OCI-LY1 (cell line): Measurements from ENCODE around the gene CDK9.

ENCODE experiments used
- H2AFZ ChIP-seq: fragments of 200-600 bp; sonication (generic), shearing (Covaris generic); 2 replicates; pipeline ENCODE4 v1.6.0; 2014; ENCODE audit warnings: antibody characterized with exemption, mild to moderate bottlenecking, low read length
- H3F3A ChIP-seq: fragments of 200-600 bp; sonication (generic), shearing (Covaris generic); 2 replicates; pipeline ENCODE4 v1.6.0; 2014; ENCODE audit warnings: mild to moderate bottlenecking, antibody characterized with exemption, low read length, moderate library complexity; ENCODE audit not compliant: insufficient read depth
- H3K27ac ChIP-seq: fragments of 200-600 bp; sonication (generic); 2 replicates; pipeline ENCODE4 v1.5.1; 2014; ENCODE audit warnings: low read length, mixed run types, mild to moderate bottlenecking, low read depth; ENCODE audit not compliant: poor library complexity, severe bottlenecking
- H3K27me3 ChIP-seq: fragments of 200-600 bp; sonication (generic); 2 replicates; pipeline ENCODE4 v1.6.0; 2014; ENCODE audit warnings: antibody characterized with exemption, mild to moderate bottlenecking, low read length, moderate library complexity; ENCODE audit not compliant: insufficient read depth
- H3K36me3 ChIP-seq: fragments of 200-600 bp; sonication (generic); 2 replicates; pipeline ENCODE4 v1.6.1; 2014; ENCODE audit warnings: mild to moderate bottlenecking, antibody characterized with exemption, low read length, moderate library complexity, mixed read lengths; ENCODE audit not compliant: insufficient read depth
- H3K4me1 ChIP-seq: fragments of 200-600 bp; sonication (generic); 2 replicates; pipeline ENCODE4 v1.5.1; 2014; ENCODE audit warnings: mild to moderate bottlenecking, low read length, moderate library complexity; ENCODE audit not compliant: insufficient read depth, severe bottlenecking
- H3K4me2 ChIP-seq: fragments of 200-600 bp; sonication (generic), shearing (Covaris generic); 2 replicates; pipeline ENCODE4 v1.6.1; 2014; ENCODE audit warnings: low read length
- H3K4me3 ChIP-seq: fragments of 200-600 bp; sonication (generic); 2 replicates; pipeline ENCODE4 v1.5.1; 2014; ENCODE audit warnings: low read length, low read depth, mild to moderate bottlenecking, mixed read lengths; ENCODE audit not compliant: poor library complexity, severe bottlenecking
- H3K79me2 ChIP-seq: fragments of 200-600 bp; shearing (Covaris generic); 2 replicates; pipeline ENCODE4 v1.6.1; 2016; ENCODE audit warnings: mixed run types, low read length, mixed read lengths; ENCODE audit not compliant: insufficient read depth
- H3K9ac ChIP-seq: fragments of 200-600 bp; sonication (generic), shearing (Covaris generic); 2 replicates; pipeline ENCODE4 v1.6.1; 2014; ENCODE audit warnings: mild to moderate bottlenecking, low read length, mixed read lengths
- H3K9me2 ChIP-seq: fragments of 200-600 bp; sonication (generic), shearing (Covaris generic); 2 replicates; pipeline ENCODE4 v1.6.1; 2014; ENCODE audit warnings: low read depth, mild to moderate bottlenecking, low read length, mixed read lengths
- H3K9me3 ChIP-seq: fragments of 200-600 bp; shearing (Covaris generic); 2 replicates; pipeline ENCODE4 v1.6.1; 2014; ENCODE audit warnings: low read length, mixed read lengths
- H4K20me1 ChIP-seq: fragments of 200-600 bp; sonication (generic), shearing (Covaris generic); 2 replicates; pipeline ENCODE4 v1.6.0; 2016; ENCODE audit warnings: mild to moderate bottlenecking, low read length; ENCODE audit not compliant: insufficient read depth
- CTCF ChIP-seq: fragments of 200-600 bp; sonication (generic), shearing (Covaris generic); IDR thresholded peaks from 2 replicates; pipeline ENCODE4 v1.5.1; 2017; ENCODE audit warnings: mild to moderate bottlenecking, antibody characterized with exemption, low read length, moderate library complexity, mixed read lengths
- EZH2 ChIP-seq: fragments of 200-600 bp; sonication (generic), shearing (Covaris generic); IDR thresholded peaks from 2 replicates; pipeline ENCODE4 v1.8.0; 2017; ENCODE audit warnings: borderline replicate concordance, mixed run types, mild to moderate bottlenecking, antibody characterized with exemption, low read length, moderate library complexity, mixed read lengths

Gene CDK9

GRCh38 chr9:127763918-127764384, 21.9 kb upstream of the CDK9 start:
- H3K4me3 ChIP-seq = no peak overlapping the region
- H4K20me1 ChIP-seq = no peaks in the 10 kb centered on the region
- no peaks in the 10 kb centered on the region for H3F3A ChIP-seq
- no peak overlapping the region for H3K9ac ChIP-seq
- H3K27me3 ChIP-seq = no peaks in the 10 kb centered on the region
- no peak overlapping the region for H3K27ac ChIP-seq
- TF ChIP-seq EZH2 (no peak), CTCF (peak; percentile 64)
- no peak overlapping the region for H3K4me2 ChIP-seq
- no peaks in the 10 kb centered on the region for H3K9me2 ChIP-seq
- H3K79me2 ChIP-seq = no peaks in the 10 kb centered on the region
- H3K36me3 ChIP-seq = no peaks in the 10 kb centered on the region
- peaks cover 14% of the 10 kb centered on the region for H3K4me1 ChIP-seq
- H3K9me3 ChIP-seq = no peaks in the 10 kb centered on the region
- no peak overlapping the region for H2AFZ ChIP-seq

- no peaks in the 10 kb centered on the region for H3K27me3 ChIP-seq
- no peaks in the 10 kb centered on the region for H3F3A ChIP-seq
- no peaks in the 10 kb centered on the region for H3K79me2 ChIP-seq
- no peak overlapping the region for H3K4me3 ChIP-seq
- no peaks in the 10 kb centered on the region for H3K9me2 ChIP-seq
- no peak for TF ChIP-seq CTCF
- TF ChIP-seq EZH2 = no peak
- no peak overlapping the region for H3K4me2 ChIP-seq
- H3K36me3 ChIP-seq = no peaks in the 10 kb centered on the region
- H3K9me3 ChIP-seq = no peaks in the 10 kb centered on the region
- no peak overlapping the region for H2AFZ ChIP-seq
- no peak overlapping the region for H3K27ac ChIP-seq
- H3K9ac ChIP-seq = no peak overlapping the region
- peaks cover 23% of the 10 kb centered on the region for H3K4me1 ChIP-seq
- no peaks in the 10 kb centered on the region for H4K20me1 ChIP-seq
Measured at GRCh38 chr9:127765418-127765817, 20.4 kb upstream of the CDK9 start.

- H3K9me3 ChIP-seq = no peaks in the 10 kb centered on the region
- H3K4me2 ChIP-seq = no peak overlapping the region
- H3K4me3 ChIP-seq = no peak overlapping the region
- no peaks in the 10 kb centered on the region for H3K79me2 ChIP-seq
- no peaks in the 10 kb centered on the region for H3K9me2 ChIP-seq
- H3K36me3 ChIP-seq = no peaks in the 10 kb centered on the region
- H3K9ac ChIP-seq = no peak overlapping the region
- H4K20me1 ChIP-seq = no peaks in the 10 kb centered on the region
- peaks cover 38% of the 10 kb centered on the region for H3K4me1 ChIP-seq
- no peaks in the 10 kb centered on the region for H3K27me3 ChIP-seq
- peak overlapping the region; percentile 1 for H3K27ac ChIP-seq
- H3F3A ChIP-seq = no peaks in the 10 kb centered on the region
- TF ChIP-seq EZH2 (no peak), CTCF (no peak)
- H2AFZ ChIP-seq = no peak overlapping the region
Measured at GRCh38 chr9:127767410-127767809, 18.4 kb upstream of the CDK9 start.
